ENCODE results near the gene CHID1. TPM values are rescaled to one million over a fixed set of nuclear protein-coding genes. Genes with fewer than 3 reads are reported as not detected.

The CHID1 gene
- total and polyA plus RNA-seq, 8 donors, result 35.4 to 121 (median 52.1) TPM

- no peak for DNase-seq
- Histone ChIP-seq H3K27ac (no peak overlapping the region), H3K4me1 (peaks cover 13 to 33% (median 26%) of the 10 kb centered on the region in 4 donors), H3K36me3 (peaks cover 27 to 52% (median 47%) of the 10 kb centered on the region in 4 donors), H3K27me3 (no peaks in the 10 kb centered on the region), H3K4me3 (no peak overlapping the region), H3K9me3 (no peaks in the 10 kb centered on the region)
- intact Hi-C loops (cut with DNase I; ENCODE audit: low total_unique reads), result no loop called here
- WGBS, 5 donors, result 93 to 98% (median 97%) methylated on average over 7 of the region's 7 CpGs
- no peak for TF ChIP-seq POLR2A (IDR thresholded peaks at IDR 0.05)
These were observed 47.5 kb upstream of the CHID1 start for GRCh38 chr11:958101-958500.

DNA sequence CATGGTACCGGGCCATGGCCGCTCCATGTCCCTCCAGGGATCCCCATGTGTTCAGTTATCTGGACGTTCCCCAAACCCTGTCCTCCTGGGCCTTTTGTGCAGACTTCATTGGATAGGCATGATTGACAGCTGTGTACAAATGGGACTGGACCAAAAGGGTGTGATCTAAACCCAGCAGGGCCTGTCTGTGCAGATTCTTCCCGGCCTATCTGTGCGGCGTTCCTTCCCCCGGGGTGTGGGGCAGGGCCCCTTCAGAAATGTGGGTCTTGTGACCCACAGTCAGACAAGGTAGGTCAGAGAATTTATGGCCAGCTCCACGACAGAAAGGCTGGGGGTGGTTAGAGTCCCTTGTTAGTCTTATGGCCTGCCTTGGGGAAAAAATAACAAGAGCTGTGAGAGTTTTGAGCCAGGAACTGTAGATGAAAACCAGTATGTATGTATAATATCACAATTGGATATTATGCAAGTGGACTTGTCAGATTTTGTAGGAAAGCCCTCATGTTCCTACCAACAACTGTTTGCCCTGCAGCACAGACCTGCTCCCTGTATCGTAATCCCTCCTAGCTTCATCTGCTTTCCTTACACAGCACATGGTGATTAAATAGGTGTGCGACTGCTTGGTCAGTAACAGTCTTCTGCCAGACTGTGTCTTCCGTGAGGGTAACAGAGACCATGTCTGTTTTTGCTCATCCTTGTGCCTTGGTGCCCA is 46.8 kb upstream of the CHID1 start:
- Histone ChIP-seq H3K27me3 (no peaks in the 10 kb centered on the region), H3K27ac (no peak overlapping the region), H3K4me1 (peaks cover 20 to 41% (median 33%) of the 10 kb centered on the region in 4 donors), H3K36me3 (peaks cover 23 to 44% (median 40%) of the 10 kb centered on the region in 4 donors), H3K4me3 (no peak overlapping the region), H3K9me3 (no peaks in the 10 kb centered on the region)
- intact Hi-C loops (cut with DNase I; ENCODE audit: low total_unique reads), result no loop called here
- no peak for TF ChIP-seq POLR2AphosphoS5 (IDR thresholded peaks at IDR 0.05)
- TF ChIP-seq, protein P1, sequence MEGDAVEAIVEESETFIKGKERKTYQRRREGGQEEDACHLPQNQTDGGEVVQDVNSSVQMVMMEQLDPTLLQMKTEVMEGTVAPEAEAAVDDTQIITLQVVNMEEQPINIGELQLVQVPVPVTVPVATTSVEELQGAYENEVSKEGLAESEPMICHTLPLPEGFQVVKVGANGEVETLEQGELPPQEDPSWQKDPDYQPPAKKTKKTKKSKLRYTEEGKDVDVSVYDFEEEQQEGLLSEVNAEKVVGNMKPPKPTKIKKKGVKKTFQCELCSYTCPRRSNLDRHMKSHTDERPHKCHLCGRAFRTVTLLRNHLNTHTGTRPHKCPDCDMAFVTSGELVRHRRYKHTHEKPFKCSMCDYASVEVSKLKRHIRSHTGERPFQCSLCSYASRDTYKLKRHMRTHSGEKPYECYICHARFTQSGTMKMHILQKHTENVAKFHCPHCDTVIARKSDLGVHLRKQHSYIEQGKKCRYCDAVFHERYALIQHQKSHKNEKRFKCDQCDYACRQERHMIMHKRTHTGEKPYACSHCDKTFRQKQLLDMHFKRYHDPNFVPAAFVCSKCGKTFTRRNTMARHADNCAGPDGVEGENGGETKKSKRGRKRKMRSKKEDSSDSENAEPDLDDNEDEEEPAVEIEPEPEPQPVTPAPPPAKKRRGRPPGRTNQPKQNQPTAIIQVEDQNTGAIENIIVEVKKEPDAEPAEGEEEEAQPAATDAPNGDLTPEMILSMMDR (IDR thresholded peaks at IDR 0.05), result no peak
- TF ChIP-seq POLR2A (IDR thresholded peaks at IDR 0.05), result no peak
- TF ChIP-seq EP300 (IDR thresholded peaks at IDR 0.05), result no peak
- no peak for DNase-seq
- WGBS, 5 donors, result 83 to 88% (median 85%) methylated on average over 11 of the region's 11 CpGs

DNA sequence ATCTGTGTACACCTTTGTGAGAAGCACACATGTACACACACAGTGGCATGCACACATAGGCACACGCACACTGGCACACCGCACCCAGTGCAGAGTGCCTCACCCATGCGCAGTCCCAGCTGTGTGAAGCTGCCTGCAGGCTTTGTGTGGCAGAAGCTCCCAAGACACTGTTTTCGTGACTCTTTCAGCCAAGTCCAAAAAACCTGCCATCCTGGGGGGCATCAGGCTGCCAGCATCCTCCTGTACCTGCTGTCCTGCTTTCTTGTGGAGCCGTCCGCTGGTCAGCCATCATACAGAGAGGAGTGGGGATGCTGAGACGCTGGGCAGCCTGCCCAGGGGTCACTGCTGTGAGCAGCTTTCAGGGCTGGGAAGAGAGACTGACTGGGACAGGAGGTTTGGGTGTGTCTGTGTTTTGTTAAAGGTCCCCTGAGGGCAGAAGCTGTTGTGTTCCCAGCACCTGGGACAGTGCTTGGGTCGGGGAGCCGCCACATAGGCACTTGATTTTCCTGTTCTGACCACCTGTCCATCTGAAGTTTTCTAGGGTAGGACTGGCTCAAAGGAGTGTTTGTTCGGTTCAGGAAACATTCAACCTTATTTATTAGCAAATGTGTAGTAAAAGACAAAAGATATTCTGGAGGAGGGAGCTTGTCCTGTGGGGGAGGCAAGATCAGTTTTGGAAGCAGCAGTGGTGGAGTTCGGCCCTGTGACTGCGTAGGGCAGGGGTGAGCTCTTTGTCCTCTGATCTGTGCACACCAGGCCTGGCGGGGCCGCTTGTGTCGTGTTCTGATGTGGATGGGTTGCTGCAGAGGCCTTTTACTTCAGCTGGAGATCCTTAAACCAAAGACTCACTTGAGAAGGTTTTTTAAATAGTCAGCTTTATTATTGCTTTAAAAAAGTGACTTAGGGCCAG is 44.8 kb upstream of the CHID1 start:
- WGBS, 5 donors, result 47 to 68% (median 53%) methylated on average over 11 to 15 of the region's 15 CpGs

GRCh38 chr11:954392-955153 is 44.0 kb upstream of the CHID1 start:
- no peak for DNase-seq
- no peaks in the 10 kb centered on the region for H3K27me3 ChIP-seq
- H3K36me3 ChIP-seq, result peaks cover 4 to 24% (median 13%) of the 10 kb centered on the region in 4 donors
- TF ChIP-seq POLR2A (IDR thresholded peaks at IDR 0.05) (no peak), POLR2AphosphoS5 (IDR thresholded peaks at IDR 0.05) (no peak), EP300 (IDR thresholded peaks at IDR 0.05) (no peak)
- TF ChIP-seq, protein P1 (IDR thresholded peaks at IDR 0.05), result no peak
- peaks cover 30 to 52% (median 43%) of the 10 kb centered on the region in 4 donors for H3K4me1 ChIP-seq
- WGBS, 5 donors, result 70 to 77% (median 75%) methylated on average over 5 of the region's 5 CpGs
- no peak overlapping the region for H3K4me3 ChIP-seq
- H3K27ac ChIP-seq, result peak overlapping the region in 1 of 5 donors; percentile 51
- intact Hi-C loops (cut with DNase I; ENCODE audit: low total_unique reads), result no loop called here
- peaks cover 0 to 5% (median 2%) of the 10 kb centered on the region in 4 donors for H3K9me3 ChIP-seq

More for the DNA sequence above, 44.8 kb upstream of the CHID1 start:
- intact Hi-C loops (cut with DNase I; ENCODE audit: low total_unique reads), result no loop called here
- Histone ChIP-seq H3K9me3 (no peaks in the 10 kb centered on the region), H3K27me3 (no peaks in the 10 kb centered on the region), H3K36me3 (peaks cover 9 to 25% (median 20%) of the 10 kb centered on the region in 4 donors), H3K27ac (peak overlapping the region in 1 of 5 donors; percentile 51), H3K4me1 (peaks cover 30 to 52% (median 43%) of the 10 kb centered on the region in 4 donors), H3K4me3 (no peak overlapping the region)
- no peak for TF ChIP-seq POLR2AphosphoS5 (IDR thresholded peaks at IDR 0.05)
- no peak for TF ChIP-seq EP300 (IDR thresholded peaks at IDR 0.05)
- TF ChIP-seq, protein P1 (IDR thresholded peaks at IDR 0.05), result no peak
- no peak for TF ChIP-seq POLR2A (IDR thresholded peaks at IDR 0.05)
- peak in 1 of 2 donors; percentile 66 for DNase-seq

Measured in stomach (tissue), 9 donors.